Measurements from ENCODE around the gene TCF3. TPM values are rescaled to one million over a fixed set of nuclear protein-coding genes. Genes with fewer than 3 reads are reported as not detected.

The TCF3 gene
- polyA plus RNA-seq, 3 donors = 2.4 to 36.2 (median 3.3) TPM

GRCh38 chr19:1691589-1692290, 39.3 kb upstream of the TCF3 start:
- no peak overlapping the region for H3K27ac Mint-ChIP-seq
- no peak overlapping the region for H3K4me3 ChIP-seq (replicated peaks in 1 of 3; ENCODE audit: low read depth in 2 of 3, low read length in 3 of 3)

More at GRCh38 chr19:1691589-1692290, 39.3 kb upstream of the TCF3 start:
- peaks cover 8 to 28% (median 24%) of the 10 kb centered on the region in 7 donors for H3K9me3 Mint-ChIP-seq
- no peaks in the 10 kb centered on the region for H4K20me1 ChIP-seq (ENCODE audit: insufficient read depth, low read length)
- H3K4me2 ChIP-seq (replicated peaks; ENCODE audit: extremely low read depth, low read length, poor library complexity, severe bottlenecking) = no peak overlapping the region
- H3K4me1 Mint-ChIP-seq = peaks cover 6% of the 10 kb centered on the region
- H3K4me1 ChIP-seq (ENCODE audit: control insufficient read depth in 1 of 2, insufficient read depth in 2 of 2, low read length in 2 of 2) = peaks cover 7 to 8% of the 10 kb centered on the region in 2 donors
- peaks cover 0 to 30% of the 10 kb centered on the region in 2 donors for H3K27me3 ChIP-seq (ENCODE audit: control insufficient read depth in 2 of 2, insufficient read depth in 2 of 2, low read length in 2 of 2)
- DNase-seq = no peak
- no peak for TF ChIP-seq CTCF (IDR thresholded peaks at IDR 0.05)
- H3K27ac ChIP-seq (ENCODE audit: low read depth in 1 of 2, low read length in 2 of 2) = no peak overlapping the region
- no peak overlapping the region for H3K9ac ChIP-seq (ENCODE audit: insufficient read depth, low read length, poor library complexity, severe bottlenecking)
- peaks cover 58 to 82% (median 61%) of the 10 kb centered on the region in 3 donors for H3K27me3 Mint-ChIP-seq (ENCODE audit: low read depth in 3 of 3)
- intact Hi-C loops (cut with micrococcal nuclease) = no loop called here
- peak overlapping the region in 1 of 2 donors; percentile 51 for H3K4me3 Mint-ChIP-seq
- no peaks in the 10 kb centered on the region for H3K36me3 Mint-ChIP-seq
- H2AFZ ChIP-seq (ENCODE audit: insufficient read depth, low read depth, low read length, poor library complexity, severe bottlenecking) = no peak overlapping the region
- H3K9me3 ChIP-seq (replicated peaks in 1 of 2; ENCODE audit: control insufficient read depth in 1 of 2, insufficient read depth in 1 of 2, low read length in 2 of 2) = peaks cover 4 to 18% of the 10 kb centered on the region in 2 donors
- H3K79me2 ChIP-seq (ENCODE audit: insufficient read depth, low read length) = no peaks in the 10 kb centered on the region
- 59% methylated on average over 15 of the region's 18 CpGs for WGBS (ENCODE audit: insufficient coverage)
- no peaks in the 10 kb centered on the region for H3K36me3 ChIP-seq (replicated peaks in 1 of 2; ENCODE audit: control insufficient read depth in 1 of 2, insufficient read depth in 2 of 2, low read length in 2 of 2)
